GM12801 (cell line): ENCODE data around the gene ANGPTL8.

ENCODE experiments used
- TF ChIP-seq, protein P1 (sequence below): IDR thresholded peaks from one replicate; pipeline ENCODE4 v1.5.1; 2011; ENCODE audit warnings: control low read depth; ENCODE audit not compliant: insufficient read length; ENCODE audit errors: extremely low read depth

Gene ANGPTL8

DNA sequence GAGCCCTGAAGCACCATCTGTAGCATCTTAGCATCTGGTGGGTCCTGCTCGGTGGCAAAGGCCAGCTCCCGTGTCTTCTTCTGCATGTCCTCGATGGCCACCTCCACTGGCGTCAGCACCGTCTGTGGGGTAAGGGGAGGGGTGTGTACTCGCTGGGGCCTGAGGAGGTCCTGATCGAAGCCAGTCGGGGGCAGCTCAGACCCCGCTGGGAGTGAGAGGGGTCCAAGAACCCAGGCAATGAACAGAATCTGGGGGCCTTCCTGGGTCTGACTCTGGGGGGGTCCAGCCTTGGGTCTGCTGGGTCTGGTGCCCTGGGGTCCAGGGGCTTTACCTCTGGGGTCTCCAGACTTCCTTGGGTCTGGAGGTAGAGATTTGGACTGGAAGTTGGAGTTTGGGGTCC lies 38.5 kb upstream of the ANGPTL8 start:
- TF ChIP-seq, protein P1, sequence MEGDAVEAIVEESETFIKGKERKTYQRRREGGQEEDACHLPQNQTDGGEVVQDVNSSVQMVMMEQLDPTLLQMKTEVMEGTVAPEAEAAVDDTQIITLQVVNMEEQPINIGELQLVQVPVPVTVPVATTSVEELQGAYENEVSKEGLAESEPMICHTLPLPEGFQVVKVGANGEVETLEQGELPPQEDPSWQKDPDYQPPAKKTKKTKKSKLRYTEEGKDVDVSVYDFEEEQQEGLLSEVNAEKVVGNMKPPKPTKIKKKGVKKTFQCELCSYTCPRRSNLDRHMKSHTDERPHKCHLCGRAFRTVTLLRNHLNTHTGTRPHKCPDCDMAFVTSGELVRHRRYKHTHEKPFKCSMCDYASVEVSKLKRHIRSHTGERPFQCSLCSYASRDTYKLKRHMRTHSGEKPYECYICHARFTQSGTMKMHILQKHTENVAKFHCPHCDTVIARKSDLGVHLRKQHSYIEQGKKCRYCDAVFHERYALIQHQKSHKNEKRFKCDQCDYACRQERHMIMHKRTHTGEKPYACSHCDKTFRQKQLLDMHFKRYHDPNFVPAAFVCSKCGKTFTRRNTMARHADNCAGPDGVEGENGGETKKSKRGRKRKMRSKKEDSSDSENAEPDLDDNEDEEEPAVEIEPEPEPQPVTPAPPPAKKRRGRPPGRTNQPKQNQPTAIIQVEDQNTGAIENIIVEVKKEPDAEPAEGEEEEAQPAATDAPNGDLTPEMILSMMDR, result no peak

- TF ChIP-seq, protein P1, result no peak
These were observed 37.6 kb upstream of the ANGPTL8 start for GRCh38 chr19:11201791-11202190.

DNA sequence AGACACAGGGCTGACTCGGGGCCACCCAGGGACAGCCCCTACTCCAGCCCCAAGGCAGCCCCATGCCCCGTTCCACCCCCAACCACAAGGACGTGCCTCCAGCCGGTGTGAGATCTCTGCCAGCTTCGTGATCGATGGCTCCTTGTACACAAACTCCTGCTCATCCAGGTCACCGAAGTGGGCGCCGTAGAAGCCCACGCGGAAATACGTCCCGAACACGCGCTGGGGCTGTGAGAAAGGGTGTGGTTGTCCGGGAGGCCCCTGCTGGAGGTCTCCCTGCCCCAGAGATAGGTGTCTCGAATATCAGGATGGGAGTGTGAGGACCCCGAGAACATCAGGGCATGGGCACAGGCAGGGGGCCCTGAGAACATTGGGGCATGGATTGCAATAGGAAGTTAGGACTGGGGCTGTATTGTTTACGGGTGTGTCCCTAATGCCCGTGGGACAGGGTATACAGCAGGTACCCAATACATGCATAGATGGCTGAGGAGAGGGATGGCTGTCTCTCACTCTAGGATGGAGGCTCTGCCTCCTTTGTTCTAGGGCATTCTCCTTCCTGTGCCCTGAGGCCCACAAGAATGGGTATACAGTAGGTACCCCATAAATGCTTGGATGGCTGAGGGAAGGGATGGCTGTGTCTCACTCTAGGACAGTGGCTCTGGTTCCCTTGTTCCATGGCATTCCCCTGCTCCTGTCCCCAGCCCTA lies 36.8 kb upstream of the ANGPTL8 start:
- TF ChIP-seq, protein P1, result no peak

- TF ChIP-seq, protein P1, result no peak
These were observed 36.0 kb upstream of the ANGPTL8 start for GRCh38 chr19:11203194-11204075.

GRCh38 chr19:11204076-11204602 lies 35.3 kb upstream of the ANGPTL8 start:
- TF ChIP-seq, protein P1, result no peak

DNA sequence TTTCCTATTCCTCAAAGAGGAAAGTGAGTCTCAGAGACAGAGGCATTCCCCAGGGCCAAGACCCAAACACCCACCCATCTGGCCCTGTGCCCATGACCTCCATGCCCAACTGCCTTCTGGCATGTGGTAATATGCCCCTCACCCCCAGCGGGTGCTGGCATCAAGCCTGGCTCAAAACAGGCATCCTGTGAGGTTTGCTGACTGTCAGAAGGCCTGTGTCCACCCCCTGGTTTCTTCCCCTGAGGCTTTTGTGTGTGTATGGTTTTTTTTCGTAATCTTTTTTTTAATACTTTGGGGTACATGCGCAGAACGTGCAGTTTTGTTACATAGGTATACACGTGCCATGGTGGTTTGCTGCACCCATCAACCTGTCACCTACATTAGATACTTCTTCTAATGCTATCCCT lies 34.5 kb upstream of the ANGPTL8 start:
- TF ChIP-seq, protein P1, result no peak

GRCh38 chr19:11205939-11206570 lies 33.4 kb upstream of the ANGPTL8 start:
- TF ChIP-seq, protein P1, result no peak
